ENCODE measurements around the gene GPC6.

Gene GPC6

GRCh38 chr13:93416736-93417355, 190.2 kb downstream of the GPC6 start:
- no peak overlapping the region for H3K4me3 ChIP-seq (replicated peaks; ENCODE audit: low read depth, low read length)
- TF ChIP-seq CTCF (IDR thresholded peaks at IDR 0.05; ENCODE audit: low read length, missing control alignments): no peak
- DNase-seq (ENCODE audit: low read depth): no peak

GRCh38 chr13:93418398-93418797, 191.8 kb downstream of the GPC6 start:
- H3K4me3 ChIP-seq (replicated peaks; ENCODE audit: low read depth, low read length): no peak overlapping the region
- TF ChIP-seq CTCF (IDR thresholded peaks at IDR 0.05; ENCODE audit: low read length, missing control alignments): no peak
- DNase-seq (ENCODE audit: low read depth): no peak

- no peak overlapping the region for H3K4me3 ChIP-seq (replicated peaks; ENCODE audit: low read depth, low read length)
- TF ChIP-seq CTCF (IDR thresholded peaks at IDR 0.05; ENCODE audit: low read length, missing control alignments): no peak
- no peak for DNase-seq (ENCODE audit: low read depth)
Measured at GRCh38 chr13:93420206-93420605, 193.6 kb downstream of the GPC6 start.

- DNase-seq (ENCODE audit: low read depth): no peak
- TF ChIP-seq CTCF (IDR thresholded peaks at IDR 0.05; ENCODE audit: low read length, missing control alignments): no peak
- no peak overlapping the region for H3K4me3 ChIP-seq (replicated peaks; ENCODE audit: low read depth, low read length)
Measured at GRCh38 chr13:93420887-93421286, 194.3 kb downstream of the GPC6 start.

GRCh38 chr13:93422980-93423543, 196.5 kb downstream of the GPC6 start:
- no peak for TF ChIP-seq CTCF (IDR thresholded peaks at IDR 0.05; ENCODE audit: low read length, missing control alignments)
- H3K4me3 ChIP-seq (replicated peaks; ENCODE audit: low read depth, low read length): no peak overlapping the region
- peak; percentile 8 for DNase-seq (ENCODE audit: low read depth)

GRCh38 chr13:93425411-93425810, 198.8 kb downstream of the GPC6 start:
- H3K4me3 ChIP-seq (replicated peaks; ENCODE audit: low read depth, low read length): no peak overlapping the region
- no peak for TF ChIP-seq CTCF (IDR thresholded peaks at IDR 0.05; ENCODE audit: low read length, missing control alignments)
- DNase-seq (ENCODE audit: low read depth): no peak

- no peak for DNase-seq (ENCODE audit: low read depth)
- TF ChIP-seq CTCF (IDR thresholded peaks at IDR 0.05; ENCODE audit: low read length, missing control alignments): no peak
- H3K4me3 ChIP-seq (replicated peaks; ENCODE audit: low read depth, low read length): no peak overlapping the region
Measured at GRCh38 chr13:93430381-93430780, 203.8 kb downstream of the GPC6 start.
